Measurements from ENCODE around the gene IKBIP.

IKBIP gene

DNA sequence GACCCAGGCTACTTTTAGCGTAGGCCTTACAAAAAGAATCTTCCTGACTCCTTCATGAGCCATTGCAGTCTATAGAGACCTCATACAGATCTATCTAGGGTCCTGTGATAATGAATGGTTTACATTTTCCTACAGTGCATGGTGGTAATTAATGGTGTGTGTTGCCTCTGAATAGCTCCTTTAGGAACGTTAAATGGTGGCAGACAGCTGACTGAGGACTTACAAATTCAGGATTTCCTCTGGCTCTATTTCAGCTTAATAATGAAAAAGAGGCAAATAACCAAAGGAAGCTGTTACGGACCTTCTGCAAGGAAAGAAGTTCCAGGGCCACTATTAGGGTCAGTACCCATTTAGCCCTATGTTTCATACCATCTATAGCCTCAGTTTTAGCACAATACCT is 5.1 kb downstream of the IKBIP start:
- no peak for ATAC-seq
- TF ChIP-seq ZFP3 (CRISPR knock-in tag; IDR thresholded peaks at IDR 0.05) (no peak), ESRRG (CRISPR knock-in tag; IDR thresholded peaks at IDR 0.05) (no peak), ZFP30 (CRISPR knock-in tag; IDR thresholded peaks at IDR 0.05) (no peak), ZNF8 (CRISPR knock-in tag; IDR thresholded peaks at IDR 0.05) (no peak), ZNF70 (CRISPR knock-in tag; IDR thresholded peaks at IDR 0.05) (no peak), SNAI2 (CRISPR knock-in tag; IDR thresholded peaks at IDR 0.05) (no peak), RARB (CRISPR knock-in tag; IDR thresholded peaks at IDR 0.05) (no peak), TCF4 (CRISPR knock-in tag; IDR thresholded peaks at IDR 0.05; ENCODE audit: borderline replicate concordance) (no peak), ARNTL (CRISPR knock-in tag; IDR thresholded peaks at IDR 0.05; ENCODE audit: borderline replicate concordance, low read depth) (no peak), BACH2 (CRISPR knock-in tag; IDR thresholded peaks at IDR 0.05; ENCODE audit: borderline replicate concordance) (no peak), PPARA (CRISPR knock-in tag; IDR thresholded peaks at IDR 0.05; ENCODE audit: borderline replicate concordance) (no peak), TOX (CRISPR knock-in tag; IDR thresholded peaks at IDR 0.05; ENCODE audit: borderline replicate concordance) (no peak)
- TF ChIP-seq, protein P1, sequence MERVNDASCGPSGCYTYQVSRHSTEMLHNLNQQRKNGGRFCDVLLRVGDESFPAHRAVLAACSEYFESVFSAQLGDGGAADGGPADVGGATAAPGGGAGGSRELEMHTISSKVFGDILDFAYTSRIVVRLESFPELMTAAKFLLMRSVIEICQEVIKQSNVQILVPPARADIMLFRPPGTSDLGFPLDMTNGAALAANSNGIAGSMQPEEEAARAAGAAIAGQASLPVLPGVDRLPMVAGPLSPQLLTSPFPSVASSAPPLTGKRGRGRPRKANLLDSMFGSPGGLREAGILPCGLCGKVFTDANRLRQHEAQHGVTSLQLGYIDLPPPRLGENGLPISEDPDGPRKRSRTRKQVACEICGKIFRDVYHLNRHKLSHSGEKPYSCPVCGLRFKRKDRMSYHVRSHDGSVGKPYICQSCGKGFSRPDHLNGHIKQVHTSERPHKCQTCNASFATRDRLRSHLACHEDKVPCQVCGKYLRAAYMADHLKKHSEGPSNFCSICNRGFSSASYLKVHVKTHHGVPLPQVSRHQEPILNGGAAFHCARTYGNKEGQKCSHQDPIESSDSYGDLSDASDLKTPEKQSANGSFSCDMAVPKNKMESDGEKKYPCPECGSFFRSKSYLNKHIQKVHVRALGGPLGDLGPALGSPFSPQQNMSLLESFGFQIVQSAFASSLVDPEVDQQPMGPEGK (CRISPR knock-in tag; IDR thresholded peaks at IDR 0.05; ENCODE audit: borderline replicate concordance): no peak
- TF ChIP-seq, protein P2, sequence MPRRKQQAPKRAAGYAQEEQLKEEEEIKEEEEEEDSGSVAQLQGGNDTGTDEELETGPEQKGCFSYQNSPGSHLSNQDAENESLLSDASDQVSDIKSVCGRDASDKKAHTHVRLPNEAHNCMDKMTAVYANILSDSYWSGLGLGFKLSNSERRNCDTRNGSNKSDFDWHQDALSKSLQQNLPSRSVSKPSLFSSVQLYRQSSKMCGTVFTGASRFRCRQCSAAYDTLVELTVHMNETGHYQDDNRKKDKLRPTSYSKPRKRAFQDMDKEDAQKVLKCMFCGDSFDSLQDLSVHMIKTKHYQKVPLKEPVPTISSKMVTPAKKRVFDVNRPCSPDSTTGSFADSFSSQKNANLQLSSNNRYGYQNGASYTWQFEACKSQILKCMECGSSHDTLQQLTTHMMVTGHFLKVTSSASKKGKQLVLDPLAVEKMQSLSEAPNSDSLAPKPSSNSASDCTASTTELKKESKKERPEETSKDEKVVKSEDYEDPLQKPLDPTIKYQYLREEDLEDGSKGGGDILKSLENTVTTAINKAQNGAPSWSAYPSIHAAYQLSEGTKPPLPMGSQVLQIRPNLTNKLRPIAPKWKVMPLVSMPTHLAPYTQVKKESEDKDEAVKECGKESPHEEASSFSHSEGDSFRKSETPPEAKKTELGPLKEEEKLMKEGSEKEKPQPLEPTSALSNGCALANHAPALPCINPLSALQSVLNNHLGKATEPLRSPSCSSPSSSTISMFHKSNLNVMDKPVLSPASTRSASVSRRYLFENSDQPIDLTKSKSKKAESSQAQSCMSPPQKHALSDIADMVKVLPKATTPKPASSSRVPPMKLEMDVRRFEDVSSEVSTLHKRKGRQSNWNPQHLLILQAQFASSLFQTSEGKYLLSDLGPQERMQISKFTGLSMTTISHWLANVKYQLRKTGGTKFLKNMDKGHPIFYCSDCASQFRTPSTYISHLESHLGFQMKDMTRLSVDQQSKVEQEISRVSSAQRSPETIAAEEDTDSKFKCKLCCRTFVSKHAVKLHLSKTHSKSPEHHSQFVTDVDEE (CRISPR knock-in tag; IDR thresholded peaks at IDR 0.05): no peak
- TF ChIP-seq, protein P3, sequence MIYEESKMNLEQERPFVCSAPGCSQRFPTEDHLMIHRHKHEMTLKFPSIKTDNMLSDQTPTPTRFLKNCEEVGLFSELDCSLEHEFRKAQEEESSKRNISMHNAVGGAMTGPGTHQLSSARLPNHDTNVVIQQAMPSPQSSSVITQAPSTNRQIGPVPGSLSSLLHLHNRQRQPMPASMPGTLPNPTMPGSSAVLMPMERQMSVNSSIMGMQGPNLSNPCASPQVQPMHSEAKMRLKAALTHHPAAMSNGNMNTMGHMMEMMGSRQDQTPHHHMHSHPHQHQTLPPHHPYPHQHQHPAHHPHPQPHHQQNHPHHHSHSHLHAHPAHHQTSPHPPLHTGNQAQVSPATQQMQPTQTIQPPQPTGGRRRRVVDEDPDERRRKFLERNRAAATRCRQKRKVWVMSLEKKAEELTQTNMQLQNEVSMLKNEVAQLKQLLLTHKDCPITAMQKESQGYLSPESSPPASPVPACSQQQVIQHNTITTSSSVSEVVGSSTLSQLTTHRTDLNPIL (CRISPR knock-in tag; IDR thresholded peaks at IDR 0.05; ENCODE audit: low read depth): no peak
- TF ChIP-seq, protein P4, sequence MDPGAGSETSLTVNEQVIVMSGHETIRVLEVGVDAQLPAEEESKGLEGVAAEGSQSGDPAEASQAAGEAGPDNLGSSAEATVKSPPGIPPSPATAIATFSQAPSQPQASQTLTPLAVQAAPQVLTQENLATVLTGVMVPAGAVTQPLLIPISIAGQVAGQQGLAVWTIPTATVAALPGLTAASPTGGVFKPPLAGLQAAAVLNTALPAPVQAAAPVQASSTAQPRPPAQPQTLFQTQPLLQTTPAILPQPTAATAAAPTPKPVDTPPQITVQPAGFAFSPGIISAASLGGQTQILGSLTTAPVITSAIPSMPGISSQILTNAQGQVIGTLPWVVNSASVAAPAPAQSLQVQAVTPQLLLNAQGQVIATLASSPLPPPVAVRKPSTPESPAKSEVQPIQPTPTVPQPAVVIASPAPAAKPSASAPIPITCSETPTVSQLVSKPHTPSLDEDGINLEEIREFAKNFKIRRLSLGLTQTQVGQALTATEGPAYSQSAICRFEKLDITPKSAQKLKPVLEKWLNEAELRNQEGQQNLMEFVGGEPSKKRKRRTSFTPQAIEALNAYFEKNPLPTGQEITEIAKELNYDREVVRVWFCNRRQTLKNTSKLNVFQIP (CRISPR knock-in tag; IDR thresholded peaks at IDR 0.05; ENCODE audit: borderline replicate concordance, low read depth): no peak
- TF ChIP-seq, protein P5, sequence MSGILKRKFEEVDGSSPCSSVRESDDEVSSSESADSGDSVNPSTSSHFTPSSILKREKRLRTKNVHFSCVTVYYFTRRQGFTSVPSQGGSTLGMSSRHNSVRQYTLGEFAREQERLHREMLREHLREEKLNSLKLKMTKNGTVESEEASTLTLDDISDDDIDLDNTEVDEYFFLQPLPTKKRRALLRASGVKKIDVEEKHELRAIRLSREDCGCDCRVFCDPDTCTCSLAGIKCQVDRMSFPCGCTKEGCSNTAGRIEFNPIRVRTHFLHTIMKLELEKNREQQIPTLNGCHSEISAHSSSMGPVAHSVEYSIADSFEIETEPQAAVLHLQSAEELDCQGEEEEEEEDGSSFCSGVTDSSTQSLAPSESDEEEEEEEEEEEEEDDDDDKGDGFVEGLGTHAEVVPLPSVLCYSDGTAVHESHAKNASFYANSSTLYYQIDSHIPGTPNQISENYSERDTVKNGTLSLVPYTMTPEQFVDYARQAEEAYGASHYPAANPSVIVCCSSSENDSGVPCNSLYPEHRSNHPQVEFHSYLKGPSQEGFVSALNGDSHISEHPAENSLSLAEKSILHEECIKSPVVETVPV (CRISPR knock-in tag; IDR thresholded peaks at IDR 0.05): no peak

DNA sequence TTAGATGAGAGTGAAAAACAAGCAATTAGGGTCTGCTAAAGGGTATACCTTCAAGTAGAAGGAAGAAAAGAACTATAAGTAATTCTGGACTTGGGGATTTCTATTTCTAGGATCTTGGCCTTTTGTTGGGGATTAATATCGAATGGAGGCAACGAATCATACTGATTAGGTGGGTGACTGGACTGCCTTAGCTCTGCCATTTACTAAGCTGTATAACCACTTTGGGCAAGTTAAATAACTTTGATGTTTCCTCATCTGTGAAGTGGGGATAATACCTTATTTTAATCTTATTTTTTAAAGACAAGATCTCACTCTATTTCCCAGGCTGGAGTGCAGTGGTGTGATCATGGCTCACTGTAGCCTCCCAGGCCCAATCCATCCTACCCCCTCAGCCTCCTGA is 6.6 kb downstream of the IKBIP start:
- no peak for ATAC-seq
- TF ChIP-seq ZNF8 (CRISPR knock-in tag; IDR thresholded peaks at IDR 0.05): no peak
- TF ChIP-seq, protein P4 (CRISPR knock-in tag; IDR thresholded peaks at IDR 0.05; ENCODE audit: borderline replicate concordance, low read depth): no peak
- TF ChIP-seq ESRRG (CRISPR knock-in tag; IDR thresholded peaks at IDR 0.05): no peak
- no peak for TF ChIP-seq RARB (CRISPR knock-in tag; IDR thresholded peaks at IDR 0.05)

DNA sequence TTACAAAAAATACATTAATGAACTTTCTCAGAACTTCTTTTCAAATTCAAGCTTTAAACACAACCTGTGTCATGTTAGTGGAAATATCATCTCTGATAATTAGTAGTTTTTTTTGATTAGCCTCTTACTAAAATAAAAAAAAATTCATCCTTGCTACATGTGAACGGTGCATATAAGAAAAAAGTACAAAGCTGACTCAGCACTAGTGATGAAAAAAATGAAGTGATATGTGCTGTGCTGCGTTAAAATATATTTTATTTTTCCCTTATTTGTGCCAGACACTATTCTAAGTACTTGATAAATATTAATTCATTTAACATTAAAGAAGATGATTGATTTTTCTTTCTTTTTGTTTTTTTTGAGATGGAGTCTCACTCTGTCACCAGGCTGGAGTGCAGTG is 7.5 kb downstream of the IKBIP start:
- TF ChIP-seq, protein P3 (CRISPR knock-in tag; IDR thresholded peaks at IDR 0.05; ENCODE audit: low read depth): no peak
- no peak for ATAC-seq

Measured in SK-N-SH treated with all-trans-retinoic acid at 6 μM for 48 hours (cell line).